CD4-positive, alpha-beta memory T cell (primary cell): ENCODE measurements around the gene ARHGAP22. TPM values are rescaled to one million over a fixed set of nuclear protein-coding genes. Genes with fewer than 3 reads are reported as not detected.

Experiments used
- CTCF ChIA-PET: fragments of 350-600 bp; sonication (Branson Sonifier 250); formaldehyde crosslinking; loops from one replicate; lab custom pipeline; 2021; ENCODE audit warnings: inconsistent platforms; ENCODE audit not compliant: partially characterized antibody; lab: Charles Lee
- POLR2A ChIA-PET: fragments of 350-600 bp; sonication (Branson Sonifier 250); formaldehyde crosslinking; loops from one replicate; lab custom pipeline; 2021; ENCODE audit not compliant: partially characterized antibody; lab: Charles Lee
- DNase-seq, 5 donors: peaks; one replicate each; pipeline versions ENCODE4 v3.0.0 to v3.0.0-alpha.2; 2020 to 2022; ENCODE audit warnings: mixed read lengths in 1 of 5
- H3K27ac ChIP-seq: one replicate; pipeline ENCODE4 v1.7.0; 2013; ENCODE audit warnings: low read depth, low read length
- H3K27me3 ChIP-seq: 2 replicates; pipeline ENCODE4 v1.7.0; 2013; ENCODE audit warnings: mild to moderate bottlenecking, low read length, moderate library complexity; ENCODE audit not compliant: insufficient read depth
- H3K36me3 ChIP-seq: 2 replicates; pipeline ENCODE4 v1.7.0; 2013; ENCODE audit warnings: mild to moderate bottlenecking, low read length, moderate library complexity; ENCODE audit not compliant: insufficient read depth
- H3K4me1 ChIP-seq: 2 replicates; pipeline ENCODE4 v1.7.0; 2013; ENCODE audit warnings: mild to moderate bottlenecking, low read length, moderate library complexity; ENCODE audit not compliant: insufficient read depth
- H3K4me3 ChIP-seq, 2 donors: one replicate each; pipeline ENCODE4 v1.7.0; 2013; ENCODE audit warnings: low read length in 2 of 2, mild to moderate bottlenecking in 1 of 2
- H3K9me3 ChIP-seq, 2 donors: one replicate each; pipeline ENCODE4 v1.7.0; 2013; ENCODE audit warnings: low read length in 2 of 2, control low read depth in 1 of 2; ENCODE audit not compliant: control insufficient read depth in 1 of 2
- H3K27ac Mint-ChIP-seq, 7 donors: one replicate each; pipeline ENCODE4 v1.8.0; 2020 to 2021; ENCODE audit warnings: mixed read lengths in 7 of 7, mild to moderate bottlenecking in 6 of 7, inconsistent platforms in 3 of 7, moderate library complexity in 3 of 7
- H3K27me3 Mint-ChIP-seq, 2 donors: one replicate each; pipeline ENCODE4 v1.8.0; 2020 to 2021; ENCODE audit warnings: mixed read lengths in 2 of 2
- H3K36me3 Mint-ChIP-seq, 2 donors: one replicate each; pipeline ENCODE4 v1.8.0; 2020 to 2021; ENCODE audit warnings: mixed read lengths in 2 of 2, inconsistent platforms in 1 of 2, mild to moderate bottlenecking in 1 of 2
- H3K4me1 Mint-ChIP-seq, 4 donors: one replicate each; pipeline ENCODE4 v1.8.0; 2020 to 2021; ENCODE audit warnings: mixed read lengths in 4 of 4, mild to moderate bottlenecking in 1 of 4
- H3K4me3 Mint-ChIP-seq, 8 donors: one replicate each; pipeline ENCODE4 v1.8.0; 2020 to 2021; ENCODE audit warnings: mixed read lengths in 8 of 8, mild to moderate bottlenecking in 7 of 8, moderate library complexity in 6 of 8, inconsistent platforms in 3 of 8
- H3K9me3 Mint-ChIP-seq, 8 donors: one replicate each; pipeline ENCODE4 v1.8.0; 2020 to 2021; ENCODE audit warnings: mixed read lengths in 8 of 8, mild to moderate bottlenecking in 5 of 8, inconsistent platforms in 3 of 8, moderate library complexity in 1 of 8
- intact Hi-C: fragments of 100-400 bp; cut with micrococcal nuclease; formaldehyde crosslinking; loops from one replicate; pipeline ENCODE4 v1.15.1; 2023
- polyA plus RNA-seq, 2 donors: library from polyadenylated mRNA; unstranded; fragments of 300-500 nt; fragmentation: Illumina TruSeq; gene quantifications; one replicate each; pipeline ENCODE4 v1.2.3, GENCODE V29; 2021
- total RNA-seq, 2 experiments: library from RNA; stranded (reverse); gene quantifications; one replicate each; pipeline ENCODE4 v1.2.3, GENCODE V29; 2021

The ARHGAP22 gene
- total and polyA plus RNA-seq, 4 experiments from 2014 or later = 0.20 to 0.83 TPM; not detected in 2

- peaks cover 2 to 8% of the 10 kb centered on the region in 2 donors for H3K27me3 Mint-ChIP-seq
- Histone ChIP-seq H3K27ac (no peak overlapping the region), H3K27me3 (no peaks in the 10 kb centered on the region), H3K9me3 (no peaks in the 10 kb centered on the region), H3K4me1 (no peaks in the 10 kb centered on the region), H3K4me3 (no peak overlapping the region), H3K36me3 (no peaks in the 10 kb centered on the region)
- CTCF ChIA-PET = interaction anchor here (1.4 kb wide), 1 partner anchor 14 kb away, joined by 3 read pairs; no protein-coding TSS in a partner anchor
- H3K4me1 Mint-ChIP-seq = no peaks in the 10 kb centered on the region
- DNase-seq = no peak
- H3K27ac Mint-ChIP-seq = no peak overlapping the region
- H3K36me3 Mint-ChIP-seq = no peaks in the 10 kb centered on the region
- H3K9me3 Mint-ChIP-seq = peaks cover 0 to 15% (median 11%) of the 10 kb centered on the region in 8 donors
- H3K4me3 Mint-ChIP-seq = no peak overlapping the region
- POLR2A ChIA-PET = no interaction called here
- intact Hi-C loops = no loop called here
Measured at GRCh38 chr10:48508791-48509772, 95.8 kb downstream of the ARHGAP22 start.

- Mint-ChIP-seq H3K27me3 (peaks cover 2 to 8% of the 10 kb centered on the region in 2 donors), H3K27ac (no peak overlapping the region), H3K4me1 (no peaks in the 10 kb centered on the region), H3K9me3 (peaks cover 0 to 7% (median 4%) of the 10 kb centered on the region in 8 donors), H3K4me3 (no peak overlapping the region), H3K36me3 (no peaks in the 10 kb centered on the region)
- Histone ChIP-seq H3K27ac (no peak overlapping the region), H3K36me3 (no peaks in the 10 kb centered on the region), H3K9me3 (no peaks in the 10 kb centered on the region), H3K27me3 (no peaks in the 10 kb centered on the region), H3K4me1 (no peaks in the 10 kb centered on the region), H3K4me3 (no peak overlapping the region)
- POLR2A ChIA-PET = no interaction called here
- intact Hi-C loops = loop anchor here (2.0 kb wide), 1 partner anchor 145 kb away; no protein-coding TSS in a partner anchor
- DNase-seq = no peak
- CTCF ChIA-PET = no interaction called here
Measured at GRCh38 chr10:48507933-48508790, 96.7 kb downstream of the ARHGAP22 start.

GRCh38 chr10:48507494-48507893 lies 97.4 kb downstream of the ARHGAP22 start:
- ChIA-PET POLR2A (no interaction called here), CTCF (no interaction called here)
- Mint-ChIP-seq H3K9me3 (peaks cover 0 to 2% (median 0%) of the 10 kb centered on the region in 8 donors), H3K4me3 (no peak overlapping the region), H3K36me3 (no peaks in the 10 kb centered on the region), H3K27me3 (peaks cover 1 to 8% of the 10 kb centered on the region in 2 donors), H3K27ac (no peak overlapping the region), H3K4me1 (no peaks in the 10 kb centered on the region)
- Histone ChIP-seq H3K36me3 (no peaks in the 10 kb centered on the region), H3K27me3 (no peaks in the 10 kb centered on the region), H3K4me3 (no peak overlapping the region), H3K4me1 (no peaks in the 10 kb centered on the region), H3K27ac (no peak overlapping the region), H3K9me3 (no peaks in the 10 kb centered on the region)
- intact Hi-C loops = loop anchor here (2.0 kb wide), 1 partner anchor 145 kb away; no protein-coding TSS in a partner anchor
- no peak for DNase-seq

- CTCF ChIA-PET = interaction anchor here (0.6 kb wide), 1 partner anchor 140 kb away, joined by 3 read pairs; no protein-coding TSS in a partner anchor
- intact Hi-C loops = loop anchor here (2.0 kb wide), 1 partner anchor 144 kb away; no protein-coding TSS in a partner anchor
Measured at GRCh38 chr10:48506147-48506917, 98.5 kb downstream of the ARHGAP22 start.

GRCh38 chr10:48505394-48506112 lies 99.3 kb downstream of the ARHGAP22 start:
- H3K4me3 ChIP-seq = no peak overlapping the region
- H3K27ac ChIP-seq = no peak overlapping the region
- DNase-seq = no peak
- Mint-ChIP-seq H3K27ac (no peak overlapping the region), H3K9me3 (no peaks in the 10 kb centered on the region), H3K4me3 (no peak overlapping the region), H3K4me1 (no peaks in the 10 kb centered on the region), H3K36me3 (no peaks in the 10 kb centered on the region), H3K27me3 (peaks cover 0 to 6% of the 10 kb centered on the region in 2 donors)
- no peaks in the 10 kb centered on the region for H3K9me3 ChIP-seq
- intact Hi-C loops = loop anchor here (2.0 kb wide), 1 partner anchor 143 kb away; no protein-coding TSS in a partner anchor
- POLR2A ChIA-PET = no interaction called here
- H3K36me3 ChIP-seq = no peaks in the 10 kb centered on the region
- CTCF ChIA-PET = no interaction called here
- H3K27me3 ChIP-seq = no peaks in the 10 kb centered on the region
- no peaks in the 10 kb centered on the region for H3K4me1 ChIP-seq

More at GRCh38 chr10:48506147-48506917, 98.5 kb downstream of the ARHGAP22 start:
- Mint-ChIP-seq H3K4me1 (no peaks in the 10 kb centered on the region), H3K36me3 (no peaks in the 10 kb centered on the region), H3K9me3 (no peaks in the 10 kb centered on the region), H3K27ac (no peak overlapping the region), H3K4me3 (no peak overlapping the region), H3K27me3 (peaks cover 0 to 6% of the 10 kb centered on the region in 2 donors)
- H3K9me3 ChIP-seq = no peaks in the 10 kb centered on the region
- no peak overlapping the region for H3K4me3 ChIP-seq
- no peak overlapping the region for H3K27ac ChIP-seq
- no peak for DNase-seq
- H3K27me3 ChIP-seq = no peaks in the 10 kb centered on the region
- POLR2A ChIA-PET = no interaction called here
- no peaks in the 10 kb centered on the region for H3K36me3 ChIP-seq
- H3K4me1 ChIP-seq = no peaks in the 10 kb centered on the region

GRCh38 chr10:48504141-48504885 lies 100.6 kb downstream of the ARHGAP22 start:
- intact Hi-C loops = no loop called here
- H3K27me3 Mint-ChIP-seq = peaks cover 0 to 6% of the 10 kb centered on the region in 2 donors
- H3K4me3 ChIP-seq = no peak overlapping the region
- H3K36me3 ChIP-seq = no peaks in the 10 kb centered on the region
- H3K4me1 ChIP-seq = no peaks in the 10 kb centered on the region
- H3K27ac ChIP-seq = no peak overlapping the region
- POLR2A ChIA-PET = no interaction called here
- H3K9me3 Mint-ChIP-seq = no peaks in the 10 kb centered on the region
- H3K4me1 Mint-ChIP-seq = no peaks in the 10 kb centered on the region
- H3K36me3 Mint-ChIP-seq = no peaks in the 10 kb centered on the region
- no peak overlapping the region for H3K27ac Mint-ChIP-seq
- DNase-seq = no peak
- no peaks in the 10 kb centered on the region for H3K9me3 ChIP-seq
- no peaks in the 10 kb centered on the region for H3K27me3 ChIP-seq
- CTCF ChIA-PET = no interaction called here
- no peak overlapping the region for H3K4me3 Mint-ChIP-seq
